Measurements from ENCODE around the gene ZNF423. TPM values are rescaled to one million over a fixed set of nuclear protein-coding genes. Genes with fewer than 3 reads are reported as not detected.
A peak's percentile ranks its signal among the peaks of the same experiment; 100 is the strongest.

ZNF423 gene
- polyA plus RNA-seq, 1 of the 3 experiments (the other 2 are of a cell fraction): 1.2 TPM

DNA sequence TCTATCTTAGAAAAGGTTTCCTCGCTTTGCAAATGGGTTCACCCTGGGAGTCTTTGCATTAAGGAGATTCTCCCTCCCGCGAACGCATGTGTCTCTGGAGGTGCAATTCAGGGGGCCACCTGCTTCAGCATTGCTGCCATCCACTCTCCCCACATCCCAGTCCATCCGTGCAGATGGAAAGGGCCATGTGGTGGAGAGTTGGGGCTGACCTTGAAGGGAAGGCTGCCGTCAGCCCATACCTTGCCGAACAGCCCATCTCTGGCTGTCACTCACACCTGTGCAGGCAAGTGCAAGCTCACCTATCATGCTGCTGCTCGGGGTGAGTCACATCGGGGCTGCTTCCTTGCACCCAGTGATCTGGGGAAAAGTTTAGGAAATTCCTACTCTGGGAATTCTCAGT, 106.1 kb downstream of the ZNF423 start:
- 75% methylated on average over 8 of the region's 9 CpGs for WGBS (ENCODE audit: low lambda C conversion rate)
- TF ChIP-seq EP300 (IDR thresholded peaks at IDR 0.05; ENCODE audit: borderline replicate concordance in 1 of 2, low read depth in 1 of 2, low read length in 1 of 2) (no peak), EZH2phosphoT487 (IDR thresholded peaks at IDR 0.05; ENCODE audit: borderline replicate concordance, low read depth) (no peak)

DNA sequence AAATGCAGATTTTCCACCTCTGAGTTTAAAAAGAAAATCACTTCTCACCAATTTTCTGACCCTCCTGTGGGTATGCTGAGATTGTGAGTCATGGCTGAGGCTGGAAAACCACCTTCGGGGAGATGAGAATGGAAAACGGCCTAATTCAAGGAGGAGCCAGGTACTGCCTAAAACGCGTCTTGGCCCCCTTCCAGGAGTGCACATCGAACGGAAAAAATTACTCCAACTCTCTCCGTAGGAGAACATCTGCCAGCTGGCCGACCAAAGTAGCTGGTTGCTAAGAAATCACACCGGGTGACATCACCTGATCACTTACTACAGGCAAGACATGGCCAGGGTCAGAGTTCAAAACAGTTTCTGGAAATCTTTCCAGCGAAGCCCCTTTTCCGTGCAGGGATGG, 107.6 kb downstream of the ZNF423 start:
- POLR2A ChIA-PET: no interaction called here
- DNase-seq: no peak
- Histone ChIP-seq H3K27me3 (ENCODE audit: insufficient read depth) (no peaks in the 10 kb centered on the region), H2AFZ (ENCODE audit: low read depth) (no peak overlapping the region), H3F3A (replicated peaks; ENCODE audit: insufficient read depth) (no peaks in the 10 kb centered on the region), H4K20me1 (ENCODE audit: insufficient read depth) (no peaks in the 10 kb centered on the region), H3K9me3 (no peaks in the 10 kb centered on the region), H3K9me2 (no peaks in the 10 kb centered on the region), H3K9ac (no peak overlapping the region), H3K4me1 (ENCODE audit: control insufficient read depth in 1 of 2, insufficient read depth in 2 of 2, low read depth in 1 of 2, low read length in 1 of 2) (peaks cover 0 to 85% of the 10 kb centered on the region in 2 experiments; a peak in 3 of 4 replicates), H3K79me2 (ENCODE audit: insufficient read depth) (no peaks in the 10 kb centered on the region), H3K4me3 (ENCODE audit: low read depth in 2 of 2, low read length in 1 of 2) (no peak overlapping the region), H3K27ac (ENCODE audit: low read depth in 2 of 2, low read length in 1 of 2) (peak overlapping the region in 1 of 2 experiments; percentile 53; a peak in 1 of 4 replicates), H3K4me2 (no peak overlapping the region), H3K36me3 (replicated peaks in 1 of 2; ENCODE audit: control insufficient read depth in 1 of 2, insufficient read depth in 2 of 2, low read length in 1 of 2) (no peaks in the 10 kb centered on the region)
- CTCF ChIA-PET: interaction anchor here (1.2 to 2.5 kb wide), 2 partner anchors 109 to 156 kb away, joined by 5 to 13 read pairs; no protein-coding TSS in a partner anchor
- 40% methylated on average over 11 of the region's 11 CpGs for WGBS (ENCODE audit: low lambda C conversion rate)
- TF ChIP-seq SIN3A (IDR thresholded peaks at IDR 0.05; ENCODE audit: borderline replicate concordance, low read depth, low read length) (no peak), RFX5 (IDR thresholded peaks at IDR 0.05; ENCODE audit: low read length) (no peak), RAD21 (IDR thresholded peaks at IDR 0.05; ENCODE audit: low read length) (no peak)

More for the DNA sequence above, 106.1 kb downstream of the ZNF423 start:
- Histone ChIP-seq H3K4me1 (ENCODE audit: control insufficient read depth in 1 of 2, insufficient read depth in 2 of 2, low read depth in 1 of 2, low read length in 1 of 2) (peaks cover 5 to 79% of the 10 kb centered on the region in 2 experiments; a peak in 3 of 4 replicates), H4K20me1 (ENCODE audit: insufficient read depth) (no peaks in the 10 kb centered on the region), H3K4me3 (ENCODE audit: low read depth in 2 of 2, low read length in 1 of 2) (no peak overlapping the region), H2AFZ (ENCODE audit: low read depth) (no peak overlapping the region), H3K79me2 (ENCODE audit: insufficient read depth) (no peaks in the 10 kb centered on the region), H3K27ac (ENCODE audit: low read depth in 2 of 2, low read length in 1 of 2) (peak overlapping the region in 1 of 2 experiments; percentile 96; a peak in 2 of 4 replicates), H3K27me3 (ENCODE audit: insufficient read depth) (no peaks in the 10 kb centered on the region), H3K9me2 (no peaks in the 10 kb centered on the region), H3F3A (replicated peaks; ENCODE audit: insufficient read depth) (no peaks in the 10 kb centered on the region), H3K9me3 (no peaks in the 10 kb centered on the region), H3K9ac (no peak overlapping the region), H3K36me3 (replicated peaks in 1 of 2; ENCODE audit: control insufficient read depth in 1 of 2, insufficient read depth in 2 of 2, low read length in 1 of 2) (no peaks in the 10 kb centered on the region), H3K4me2 (0 out of 2 replicates have a peak overlapping the region, but pooled peaks have one; percentile 28)
- ChIA-PET CTCF (interaction anchor here (3.1 kb wide), 1 partner anchor 108 kb away, joined by 18 read pairs; no protein-coding TSS in a partner anchor), POLR2A (no interaction called here)
- peak; percentile 66 for DNase-seq

DNA sequence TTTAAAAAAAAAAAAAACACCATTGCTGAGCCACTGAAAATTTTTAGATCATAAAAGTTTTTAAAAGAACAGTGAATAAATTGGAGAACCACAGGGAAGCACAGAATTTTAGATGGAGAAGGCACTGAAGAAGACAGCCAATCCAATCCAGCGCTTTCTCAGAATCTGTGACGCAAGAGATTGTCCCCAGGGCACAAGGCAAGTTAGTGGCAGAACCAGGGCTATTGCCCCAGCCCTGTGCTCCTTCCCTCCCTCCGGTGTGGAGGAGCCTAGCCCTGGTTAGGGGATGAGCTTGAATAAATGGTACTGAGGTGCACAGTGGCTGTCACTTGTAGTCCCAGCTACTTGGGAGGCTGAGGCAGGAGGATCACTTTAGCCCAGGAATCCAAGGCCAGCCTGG, 108.3 kb downstream of the ZNF423 start:
- no peaks in the 10 kb centered on the region for H3F3A ChIP-seq (replicated peaks; ENCODE audit: insufficient read depth)
- 62% methylated on average over 3 of the region's 3 CpGs for WGBS (ENCODE audit: low lambda C conversion rate)

More for the DNA sequence above, 108.3 kb downstream of the ZNF423 start:
- H3K27me3 ChIP-seq (ENCODE audit: insufficient read depth): no peaks in the 10 kb centered on the region
- no peaks in the 10 kb centered on the region for H3K9me2 ChIP-seq
- no peak for DNase-seq
- POLR2A ChIA-PET: no interaction called here
- no peak overlapping the region for H3K4me3 ChIP-seq (ENCODE audit: low read depth in 2 of 2, low read length in 1 of 2)
- H3K27ac ChIP-seq (ENCODE audit: low read depth in 2 of 2, low read length in 1 of 2): peak overlapping the region in 1 of 2 experiments; percentile 62; a peak in 1 of 4 replicates
- H3K4me1 ChIP-seq (ENCODE audit: control insufficient read depth in 1 of 2, insufficient read depth in 2 of 2, low read depth in 1 of 2, low read length in 1 of 2): peaks cover 0 to 91% of the 10 kb centered on the region in 2 experiments; a peak in 3 of 4 replicates
- no peak overlapping the region for H2AFZ ChIP-seq (ENCODE audit: low read depth)
- H4K20me1 ChIP-seq (ENCODE audit: insufficient read depth): no peaks in the 10 kb centered on the region
- no peaks in the 10 kb centered on the region for H3K79me2 ChIP-seq (ENCODE audit: insufficient read depth)
- H3K36me3 ChIP-seq (replicated peaks in 1 of 2; ENCODE audit: control insufficient read depth in 1 of 2, insufficient read depth in 2 of 2, low read length in 1 of 2): no peaks in the 10 kb centered on the region
- no peak overlapping the region for H3K9ac ChIP-seq
- TF ChIP-seq MEF2A (IDR thresholded peaks at IDR 0.05; ENCODE audit: borderline replicate concordance, low read depth): no peak
- no peak for TF ChIP-seq TEAD4 (IDR thresholded peaks at IDR 0.05; ENCODE audit: borderline replicate concordance, insufficient read depth)
- no peak for TF ChIP-seq NFIC (IDR thresholded peaks at IDR 0.05; ENCODE audit: borderline replicate concordance)
- no peak for TF ChIP-seq EP300 (IDR thresholded peaks at IDR 0.05; ENCODE audit: borderline replicate concordance in 1 of 2, low read depth in 1 of 2, low read length in 1 of 2)
- no peak for TF ChIP-seq EZH2phosphoT487 (IDR thresholded peaks at IDR 0.05; ENCODE audit: borderline replicate concordance, low read depth)
- TF ChIP-seq MXI1 (IDR thresholded peaks at IDR 0.05; ENCODE audit: low read depth, low read length): no peak
- TF ChIP-seq TAF1 (IDR thresholded peaks at IDR 0.05; ENCODE audit: borderline replicate concordance, low read depth, low read length): no peak
- TF ChIP-seq, protein P1, sequence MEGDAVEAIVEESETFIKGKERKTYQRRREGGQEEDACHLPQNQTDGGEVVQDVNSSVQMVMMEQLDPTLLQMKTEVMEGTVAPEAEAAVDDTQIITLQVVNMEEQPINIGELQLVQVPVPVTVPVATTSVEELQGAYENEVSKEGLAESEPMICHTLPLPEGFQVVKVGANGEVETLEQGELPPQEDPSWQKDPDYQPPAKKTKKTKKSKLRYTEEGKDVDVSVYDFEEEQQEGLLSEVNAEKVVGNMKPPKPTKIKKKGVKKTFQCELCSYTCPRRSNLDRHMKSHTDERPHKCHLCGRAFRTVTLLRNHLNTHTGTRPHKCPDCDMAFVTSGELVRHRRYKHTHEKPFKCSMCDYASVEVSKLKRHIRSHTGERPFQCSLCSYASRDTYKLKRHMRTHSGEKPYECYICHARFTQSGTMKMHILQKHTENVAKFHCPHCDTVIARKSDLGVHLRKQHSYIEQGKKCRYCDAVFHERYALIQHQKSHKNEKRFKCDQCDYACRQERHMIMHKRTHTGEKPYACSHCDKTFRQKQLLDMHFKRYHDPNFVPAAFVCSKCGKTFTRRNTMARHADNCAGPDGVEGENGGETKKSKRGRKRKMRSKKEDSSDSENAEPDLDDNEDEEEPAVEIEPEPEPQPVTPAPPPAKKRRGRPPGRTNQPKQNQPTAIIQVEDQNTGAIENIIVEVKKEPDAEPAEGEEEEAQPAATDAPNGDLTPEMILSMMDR (IDR thresholded peaks at IDR 0.05): no peak
- no peak for TF ChIP-seq RFX5 (IDR thresholded peaks at IDR 0.05; ENCODE audit: low read length)
- TF ChIP-seq RXRA (IDR thresholded peaks at IDR 0.05; ENCODE audit: borderline replicate concordance, low read depth): no peak
- TF ChIP-seq, protein P2, sequence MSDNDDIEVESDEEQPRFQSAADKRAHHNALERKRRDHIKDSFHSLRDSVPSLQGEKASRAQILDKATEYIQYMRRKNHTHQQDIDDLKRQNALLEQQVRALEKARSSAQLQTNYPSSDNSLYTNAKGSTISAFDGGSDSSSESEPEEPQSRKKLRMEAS (IDR thresholded peaks at IDR 0.05; ENCODE audit: low read depth): no peak
- TF ChIP-seq SMC3 (IDR thresholded peaks at IDR 0.05; ENCODE audit: low read depth, low read length): no peak
- no peak for TF ChIP-seq GATA2 (CRISPR knock-in tag; IDR thresholded peaks at IDR 0.05)
- TF ChIP-seq, protein P3, sequence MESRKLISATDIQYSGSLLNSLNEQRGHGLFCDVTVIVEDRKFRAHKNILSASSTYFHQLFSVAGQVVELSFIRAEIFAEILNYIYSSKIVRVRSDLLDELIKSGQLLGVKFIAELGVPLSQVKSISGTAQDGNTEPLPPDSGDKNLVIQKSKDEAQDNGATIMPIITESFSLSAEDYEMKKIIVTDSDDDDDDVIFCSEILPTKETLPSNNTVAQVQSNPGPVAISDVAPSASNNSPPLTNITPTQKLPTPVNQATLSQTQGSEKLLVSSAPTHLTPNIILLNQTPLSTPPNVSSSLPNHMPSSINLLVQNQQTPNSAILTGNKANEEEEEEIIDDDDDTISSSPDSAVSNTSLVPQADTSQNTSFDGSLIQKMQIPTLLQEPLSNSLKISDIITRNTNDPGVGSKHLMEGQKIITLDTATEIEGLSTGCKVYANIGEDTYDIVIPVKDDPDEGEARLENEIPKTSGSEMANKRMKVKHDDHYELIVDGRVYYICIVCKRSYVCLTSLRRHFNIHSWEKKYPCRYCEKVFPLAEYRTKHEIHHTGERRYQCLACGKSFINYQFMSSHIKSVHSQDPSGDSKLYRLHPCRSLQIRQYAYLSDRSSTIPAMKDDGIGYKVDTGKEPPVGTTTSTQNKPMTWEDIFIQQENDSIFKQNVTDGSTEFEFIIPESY (IDR thresholded peaks at IDR 0.05; ENCODE audit: borderline replicate concordance, low read depth): no peak
- H3K4me2 ChIP-seq: no peak overlapping the region
- H3K9me3 ChIP-seq: no peaks in the 10 kb centered on the region
- CTCF ChIA-PET: interaction anchor here (0.7 to 2.5 kb wide), 3 partner anchors 110 to 340 kb away, joined by 3 to 13 read pairs (median 5); no protein-coding TSS in a partner anchor
